Endothelial cell (in vitro differentiated cells): ENCODE measurements around the gene CHIA. TPM values are rescaled to one million over a fixed set of nuclear protein-coding genes. Genes with fewer than 3 reads are reported as not detected.

Experiments used
- DNase-seq: peaks from one replicate; pipeline ENCODE4 v3.0.0; 2021; ENCODE audit warnings: low spot score
- H3K27ac Mint-ChIP-seq: one replicate; pipeline ENCODE4 v1.8.0; 2021; ENCODE audit warnings: mixed read lengths, inconsistent platforms; ENCODE audit not compliant: unreplicated experiment
- H3K27me3 Mint-ChIP-seq: one replicate; pipeline ENCODE4 v1.8.0; 2021; ENCODE audit warnings: mild to moderate bottlenecking, moderate library complexity, mixed read lengths, inconsistent platforms; ENCODE audit not compliant: unreplicated experiment
- H3K36me3 Mint-ChIP-seq: one replicate; pipeline ENCODE4 v1.8.0; 2021; ENCODE audit warnings: mild to moderate bottlenecking, low read depth, mixed read lengths, inconsistent platforms; ENCODE audit not compliant: unreplicated experiment
- H3K4me1 Mint-ChIP-seq: one replicate; pipeline ENCODE4 v1.8.0; 2021; ENCODE audit warnings: mild to moderate bottlenecking, mixed read lengths, inconsistent platforms; ENCODE audit not compliant: unreplicated experiment
- H3K4me3 Mint-ChIP-seq: one replicate; pipeline ENCODE4 v1.8.0; 2021; ENCODE audit warnings: mild to moderate bottlenecking, mixed read lengths, inconsistent platforms; ENCODE audit not compliant: unreplicated experiment
- H3K9me3 Mint-ChIP-seq: one replicate; pipeline ENCODE4 v1.8.0; 2021; ENCODE audit warnings: mixed read lengths, inconsistent platforms; ENCODE audit not compliant: unreplicated experiment
- long read RNA-seq: library from polyadenylated mRNA; unstranded; transcript quantifications from one replicate; pipeline ENCODE4 v2.0.0, GENCODE V29; 2020; ENCODE audit not compliant: unreplicated experiment
- total RNA-seq: library from RNA; stranded (reverse); fragmentation: NEBNext Ultra II Directional; extraction: Animal tissue kit (Norgen Biotek cat#: 25700); gene quantifications from one replicate; pipeline ENCODE4 v1.2.1, GENCODE V29; 2021; ENCODE audit not compliant: unreplicated experiment
- TF ChIP-seq, protein P1 (sequence below): fragments of 200-600 bp; sonication (generic); IDR thresholded peaks from one replicate; pipeline ENCODE4 v1.5.0; 2021; ENCODE audit warnings: antibody characterized with exemption; ENCODE audit not compliant: unreplicated experiment

CHIA gene
- total RNA-seq: not detected
- long read RNA-seq: 0 reads

DNA sequence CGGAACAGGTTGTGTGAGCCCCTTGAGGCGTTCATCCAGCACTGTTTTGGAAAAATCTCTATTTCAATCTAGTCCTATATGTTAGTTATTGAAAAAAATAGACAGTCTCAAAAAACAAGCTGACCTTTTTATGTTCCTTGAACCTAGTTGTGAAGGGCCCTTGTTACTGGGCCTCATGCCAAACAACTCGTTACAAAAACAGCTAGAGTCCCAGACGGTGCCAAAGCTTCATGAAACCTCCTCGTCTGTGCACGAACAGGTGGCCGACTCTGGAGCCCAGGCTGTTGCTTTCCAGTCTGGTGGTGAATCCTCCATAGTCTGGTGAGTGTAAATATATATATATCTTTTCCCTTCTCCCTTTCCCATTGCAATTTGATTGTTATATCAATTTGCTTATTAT, at the start of gene CHIA:
Gene CHIA, plus strand, starts transcription at position 222 of the 400 bp plus-strand sequence. CDS start 19,617 bp downstream, outside the sequence.
- Mint-ChIP-seq H3K4me3 (no peak within 1 kb of the TSS), H3K27me3 (no peaks in the 10 kb centered on the region), H3K9me3 (no peaks in the 10 kb centered on the region), H3K36me3 (no peaks in the 10 kb centered on the region), H3K27ac (no peak within 1 kb of the TSS), H3K4me1 (no peaks in the 10 kb centered on the region)
- TF ChIP-seq, protein P1, sequence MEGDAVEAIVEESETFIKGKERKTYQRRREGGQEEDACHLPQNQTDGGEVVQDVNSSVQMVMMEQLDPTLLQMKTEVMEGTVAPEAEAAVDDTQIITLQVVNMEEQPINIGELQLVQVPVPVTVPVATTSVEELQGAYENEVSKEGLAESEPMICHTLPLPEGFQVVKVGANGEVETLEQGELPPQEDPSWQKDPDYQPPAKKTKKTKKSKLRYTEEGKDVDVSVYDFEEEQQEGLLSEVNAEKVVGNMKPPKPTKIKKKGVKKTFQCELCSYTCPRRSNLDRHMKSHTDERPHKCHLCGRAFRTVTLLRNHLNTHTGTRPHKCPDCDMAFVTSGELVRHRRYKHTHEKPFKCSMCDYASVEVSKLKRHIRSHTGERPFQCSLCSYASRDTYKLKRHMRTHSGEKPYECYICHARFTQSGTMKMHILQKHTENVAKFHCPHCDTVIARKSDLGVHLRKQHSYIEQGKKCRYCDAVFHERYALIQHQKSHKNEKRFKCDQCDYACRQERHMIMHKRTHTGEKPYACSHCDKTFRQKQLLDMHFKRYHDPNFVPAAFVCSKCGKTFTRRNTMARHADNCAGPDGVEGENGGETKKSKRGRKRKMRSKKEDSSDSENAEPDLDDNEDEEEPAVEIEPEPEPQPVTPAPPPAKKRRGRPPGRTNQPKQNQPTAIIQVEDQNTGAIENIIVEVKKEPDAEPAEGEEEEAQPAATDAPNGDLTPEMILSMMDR: no peak
- DNase-seq: no peak

DNA sequence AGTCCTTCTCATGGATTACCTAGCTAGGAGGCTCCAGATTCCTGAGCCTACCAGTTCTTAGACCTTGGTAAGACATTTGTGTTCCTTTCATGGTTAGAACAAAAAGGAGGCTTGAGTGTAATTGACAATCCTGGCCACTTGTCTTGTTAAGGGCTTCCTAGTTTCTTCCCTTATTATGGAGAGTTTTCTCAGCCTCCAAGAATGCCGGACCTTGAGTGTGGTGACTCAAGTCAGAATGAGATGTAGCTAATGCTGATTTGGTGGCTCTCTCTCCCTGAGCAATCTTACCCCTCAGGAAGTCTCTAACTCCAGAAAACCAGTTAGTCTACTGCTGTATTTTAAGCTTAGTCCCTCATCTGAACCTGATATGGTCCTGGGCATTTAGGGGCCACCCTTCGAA, 48.9 kb upstream of the CHIA start:
- Mint-ChIP-seq H3K4me1 (no peaks in the 10 kb centered on the region), H3K27me3 (peaks cover 3% of the 10 kb centered on the region), H3K9me3 (no peaks in the 10 kb centered on the region), H3K4me3 (no peak overlapping the region), H3K36me3 (no peaks in the 10 kb centered on the region), H3K27ac (no peak overlapping the region)
- TF ChIP-seq, protein P1: no peak
- DNase-seq: no peak

DNA sequence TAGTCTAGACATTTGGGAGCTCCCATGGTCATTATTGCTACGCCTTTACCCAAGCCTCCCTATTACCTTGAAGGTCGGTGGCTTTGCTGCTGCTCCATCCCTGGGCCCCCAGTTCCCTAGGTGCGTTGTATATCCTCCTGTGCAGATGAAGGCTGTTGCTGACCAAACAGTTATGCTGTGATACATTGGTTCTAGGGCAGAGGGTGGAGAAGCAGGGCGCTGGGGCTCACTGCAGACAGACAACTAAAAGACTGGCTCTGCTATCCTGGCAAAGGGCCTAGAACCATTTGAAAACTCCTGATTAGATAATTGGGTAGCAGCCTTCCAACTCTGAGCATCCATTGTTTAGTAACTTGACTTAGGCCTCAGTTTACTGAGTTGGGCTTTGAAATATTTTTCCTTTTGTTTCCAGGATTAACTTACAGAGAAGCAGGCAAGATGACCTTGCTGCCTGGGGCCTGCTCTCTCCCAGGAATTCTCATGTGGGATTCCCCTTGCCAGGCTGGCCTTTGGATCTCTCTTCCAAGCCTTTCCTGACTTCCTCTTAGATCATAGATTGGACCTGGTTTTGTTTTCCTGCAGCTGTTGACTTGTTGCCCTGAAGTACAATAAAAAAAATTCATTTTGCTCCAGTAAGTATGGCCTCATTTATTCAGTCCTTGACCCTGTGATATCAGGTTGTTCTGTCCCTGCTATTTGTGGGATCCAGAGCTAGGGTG, 47.7 kb upstream of the CHIA start:
- H3K27ac Mint-ChIP-seq: no peak overlapping the region
- H3K4me1 Mint-ChIP-seq: no peaks in the 10 kb centered on the region
- TF ChIP-seq, protein P1: no peak
- no peak for DNase-seq
- no peak overlapping the region for H3K4me3 Mint-ChIP-seq
- H3K36me3 Mint-ChIP-seq: no peaks in the 10 kb centered on the region
- no peaks in the 10 kb centered on the region for H3K9me3 Mint-ChIP-seq
- peaks cover 3% of the 10 kb centered on the region for H3K27me3 Mint-ChIP-seq

DNA sequence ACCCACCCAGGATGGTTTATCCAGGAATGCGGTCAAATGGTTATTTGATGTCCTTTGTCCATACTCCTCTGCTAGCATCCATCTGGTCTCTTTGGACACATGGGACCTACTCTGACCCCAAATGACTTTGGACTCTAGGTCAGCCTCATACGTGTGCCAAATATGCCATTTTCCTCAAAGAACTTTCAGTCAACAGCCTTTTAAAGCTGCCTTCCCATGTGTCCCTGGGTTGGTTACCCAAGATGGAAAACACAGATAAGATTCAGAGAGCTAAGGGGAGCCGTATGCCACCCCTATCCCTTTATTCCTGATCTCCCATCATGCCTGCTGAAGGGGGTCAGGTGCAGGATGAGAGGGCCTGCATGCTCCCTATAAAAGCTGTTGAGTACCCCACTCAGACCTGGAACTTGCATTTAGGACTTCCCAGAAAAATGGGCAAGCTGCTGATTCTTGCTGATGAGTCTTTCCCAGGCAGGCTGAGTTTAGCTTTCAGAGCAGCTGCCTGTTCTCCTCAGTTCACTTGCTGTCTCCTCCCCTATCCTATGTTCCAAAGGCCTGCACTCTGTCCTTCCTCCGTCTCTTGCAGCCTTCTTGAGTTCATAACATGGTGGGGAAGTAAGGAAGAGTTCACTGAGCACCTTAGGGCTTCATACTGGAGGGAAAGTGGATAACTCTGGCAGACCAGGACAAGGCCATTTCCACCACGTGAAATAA, 43.4 kb upstream of the CHIA start:
- Mint-ChIP-seq H3K4me1 (no peaks in the 10 kb centered on the region), H3K27ac (no peak overlapping the region), H3K36me3 (no peaks in the 10 kb centered on the region), H3K27me3 (no peaks in the 10 kb centered on the region), H3K9me3 (no peaks in the 10 kb centered on the region), H3K4me3 (no peak overlapping the region)
- TF ChIP-seq, protein P1: no peak
- no peak for DNase-seq

DNA sequence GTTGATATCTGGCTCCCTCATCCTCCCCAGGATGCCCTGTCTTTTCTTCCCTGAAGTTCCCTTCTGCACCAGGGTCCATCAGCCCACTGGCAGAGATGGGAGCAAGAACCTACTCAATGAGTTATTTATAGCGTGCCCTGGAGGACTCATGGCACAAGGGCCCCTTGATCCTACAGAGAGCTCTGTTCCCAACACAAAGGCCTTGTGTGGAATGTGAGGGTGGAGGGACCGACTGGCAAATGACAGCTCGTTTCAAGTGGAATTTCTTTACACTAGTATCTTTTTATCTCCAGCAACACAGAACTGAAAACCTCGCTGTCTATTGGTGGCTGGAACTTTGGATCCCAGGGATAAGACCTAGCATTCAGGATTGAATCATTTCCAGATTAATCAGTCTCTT, 40.7 kb upstream of the CHIA start:
- Mint-ChIP-seq H3K9me3 (no peaks in the 10 kb centered on the region), H3K4me3 (no peak overlapping the region), H3K4me1 (no peaks in the 10 kb centered on the region), H3K27ac (no peak overlapping the region), H3K36me3 (no peaks in the 10 kb centered on the region), H3K27me3 (no peaks in the 10 kb centered on the region)
- no peak for DNase-seq
- TF ChIP-seq, protein P1: no peak
